Nephron (organoid): ENCODE measurements around the gene ZNF239.

Source experiments
- H3K27ac Mint-ChIP-seq, 3 experiments: 2 replicates each; pipeline ENCODE4 v1.8.0; 2020; ENCODE audit warnings: mixed read lengths in 3 of 3, mild to moderate bottlenecking in 2 of 3, moderate library complexity in 1 of 3
- H3K27me3 Mint-ChIP-seq: 2 replicates; pipeline ENCODE4 v1.8.0; 2021; ENCODE audit warnings: low read depth, mild to moderate bottlenecking, moderate library complexity, mixed read lengths
- H3K36me3 Mint-ChIP-seq: 2 replicates; pipeline ENCODE4 v1.8.0; 2020; ENCODE audit warnings: low read depth, mixed read lengths
- H3K4me1 Mint-ChIP-seq: 2 replicates; pipeline ENCODE4 v1.8.0; 2020; ENCODE audit warnings: mixed read lengths
- H3K4me3 Mint-ChIP-seq, 3 experiments: 2 replicates each; pipeline ENCODE4 v1.8.0; 2020; ENCODE audit warnings: mild to moderate bottlenecking in 3 of 3, mixed read lengths in 3 of 3, moderate library complexity in 2 of 3
- H3K9me3 Mint-ChIP-seq: 2 replicates; pipeline ENCODE4 v1.8.0; 2020; ENCODE audit warnings: mixed read lengths
- CTCF ChIP-seq, 3 experiments: fragments of 200-600 bp; sonication (generic); IDR thresholded peaks; one replicate each; pipeline ENCODE4 v1.5.0; 2021; ENCODE audit warnings: antibody characterized with exemption in 3 of 3; ENCODE audit not compliant: unreplicated experiment in 3 of 3

ZNF239 gene

GRCh38 chr10:43585981-43586729 lies 11.7 kb upstream of the ZNF239 start:
- H3K36me3 Mint-ChIP-seq = no peaks in the 10 kb centered on the region
- no peak for TF ChIP-seq CTCF (IDR thresholded peaks at IDR 0.05; ENCODE audit: unreplicated experiment in 3 of 3)
- peak overlapping the region; percentile 57 to 87 (median 76) for H3K27ac Mint-ChIP-seq
- H3K9me3 Mint-ChIP-seq = peaks cover 8% of the 10 kb centered on the region
- H3K4me1 Mint-ChIP-seq = no peaks in the 10 kb centered on the region
- H3K27me3 Mint-ChIP-seq = peaks cover 9% of the 10 kb centered on the region
- H3K4me3 Mint-ChIP-seq = no peak overlapping the region

- no peak for TF ChIP-seq CTCF (IDR thresholded peaks at IDR 0.05; ENCODE audit: unreplicated experiment in 3 of 3)
- no peaks in the 10 kb centered on the region for H3K36me3 Mint-ChIP-seq
- H3K9me3 Mint-ChIP-seq = peaks cover 6% of the 10 kb centered on the region
These were observed 10.6 kb upstream of the ZNF239 start for GRCh38 chr10:43585046-43585445.

GRCh38 chr10:43584051-43584450 lies 9.6 kb upstream of the ZNF239 start:
- no peak for TF ChIP-seq CTCF (IDR thresholded peaks at IDR 0.05; ENCODE audit: unreplicated experiment in 3 of 3)
- Mint-ChIP-seq H3K27me3 (peaks cover 16% of the 10 kb centered on the region), H3K4me1 (no peaks in the 10 kb centered on the region), H3K27ac (no peak overlapping the region), H3K9me3 (peaks cover 2% of the 10 kb centered on the region), H3K4me3 (no peak overlapping the region), H3K36me3 (no peaks in the 10 kb centered on the region)

More at GRCh38 chr10:43585046-43585445, 10.6 kb upstream of the ZNF239 start:
- Mint-ChIP-seq H3K27me3 (peaks cover 16% of the 10 kb centered on the region), H3K4me3 (no peak overlapping the region), H3K4me1 (no peaks in the 10 kb centered on the region), H3K27ac (no peak overlapping the region)

- Mint-ChIP-seq H3K9me3 (peaks cover 8% of the 10 kb centered on the region), H3K36me3 (peaks cover 4% of the 10 kb centered on the region), H3K4me3 (peak overlapping the region; percentile 5 to 76 (median 46)), H3K27ac (no peak overlapping the region), H3K27me3 (peaks cover 21% of the 10 kb centered on the region), H3K4me1 (peaks cover 22% of the 10 kb centered on the region)
- no peak for TF ChIP-seq CTCF (IDR thresholded peaks at IDR 0.05; ENCODE audit: unreplicated experiment in 3 of 3)
These were observed 2.2 kb upstream of the ZNF239 start for GRCh38 chr10:43576580-43576979.

GRCh38 chr10:43576062-43576461 lies 1.6 kb upstream of the ZNF239 start:
- Mint-ChIP-seq H3K36me3 (peaks cover 7% of the 10 kb centered on the region), H3K9me3 (peaks cover 8% of the 10 kb centered on the region), H3K27me3 (peaks cover 16% of the 10 kb centered on the region), H3K4me3 (peak overlapping the region; percentile 89 to 92 (median 91)), H3K27ac (no peak overlapping the region), H3K4me1 (peaks cover 22% of the 10 kb centered on the region)
- no peak for TF ChIP-seq CTCF (IDR thresholded peaks at IDR 0.05; ENCODE audit: unreplicated experiment in 3 of 3)

GRCh38 chr10:43574906-43575305 lies 490 bp upstream of the ZNF239 start:
- peak overlapping the region; percentile 1 to 80 (median 48) for H3K27ac Mint-ChIP-seq
- no peak for TF ChIP-seq CTCF (IDR thresholded peaks at IDR 0.05; ENCODE audit: unreplicated experiment in 3 of 3)
- peaks cover 15% of the 10 kb centered on the region for H3K36me3 Mint-ChIP-seq
- peaks cover 8% of the 10 kb centered on the region for H3K9me3 Mint-ChIP-seq
- peaks cover 10% of the 10 kb centered on the region for H3K27me3 Mint-ChIP-seq
- peak overlapping the region; percentile 89 to 92 (median 91) for H3K4me3 Mint-ChIP-seq
- H3K4me1 Mint-ChIP-seq = peaks cover 22% of the 10 kb centered on the region
